ENCODE measurements around the gene METTL24. TPM values are rescaled to one million over a fixed set of nuclear protein-coding genes. Genes with fewer than 3 reads are reported as not detected.

The METTL24 gene, protein sequence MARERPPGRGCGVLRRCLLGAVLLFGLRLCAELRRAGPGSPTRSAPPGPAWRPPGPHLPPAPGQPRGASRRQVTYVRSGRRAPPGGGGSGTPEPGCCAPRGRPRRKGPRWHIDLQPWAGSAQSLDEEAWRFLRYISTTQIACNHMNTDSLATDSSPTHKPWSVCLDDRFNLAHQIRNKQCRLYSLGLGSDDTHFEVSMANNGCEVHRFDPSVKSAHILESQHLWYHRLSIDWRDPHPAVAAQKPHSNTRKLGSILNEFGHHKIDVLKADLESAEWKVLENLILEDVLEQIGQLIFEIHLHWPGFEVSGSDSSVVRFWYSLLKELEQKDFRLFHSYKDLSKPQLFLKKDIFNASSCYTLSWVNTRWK
- 0.09 and 0.16 TPM in 2 replicates for total RNA-seq (ENCODE audit: low replicate concordance)

DNA sequence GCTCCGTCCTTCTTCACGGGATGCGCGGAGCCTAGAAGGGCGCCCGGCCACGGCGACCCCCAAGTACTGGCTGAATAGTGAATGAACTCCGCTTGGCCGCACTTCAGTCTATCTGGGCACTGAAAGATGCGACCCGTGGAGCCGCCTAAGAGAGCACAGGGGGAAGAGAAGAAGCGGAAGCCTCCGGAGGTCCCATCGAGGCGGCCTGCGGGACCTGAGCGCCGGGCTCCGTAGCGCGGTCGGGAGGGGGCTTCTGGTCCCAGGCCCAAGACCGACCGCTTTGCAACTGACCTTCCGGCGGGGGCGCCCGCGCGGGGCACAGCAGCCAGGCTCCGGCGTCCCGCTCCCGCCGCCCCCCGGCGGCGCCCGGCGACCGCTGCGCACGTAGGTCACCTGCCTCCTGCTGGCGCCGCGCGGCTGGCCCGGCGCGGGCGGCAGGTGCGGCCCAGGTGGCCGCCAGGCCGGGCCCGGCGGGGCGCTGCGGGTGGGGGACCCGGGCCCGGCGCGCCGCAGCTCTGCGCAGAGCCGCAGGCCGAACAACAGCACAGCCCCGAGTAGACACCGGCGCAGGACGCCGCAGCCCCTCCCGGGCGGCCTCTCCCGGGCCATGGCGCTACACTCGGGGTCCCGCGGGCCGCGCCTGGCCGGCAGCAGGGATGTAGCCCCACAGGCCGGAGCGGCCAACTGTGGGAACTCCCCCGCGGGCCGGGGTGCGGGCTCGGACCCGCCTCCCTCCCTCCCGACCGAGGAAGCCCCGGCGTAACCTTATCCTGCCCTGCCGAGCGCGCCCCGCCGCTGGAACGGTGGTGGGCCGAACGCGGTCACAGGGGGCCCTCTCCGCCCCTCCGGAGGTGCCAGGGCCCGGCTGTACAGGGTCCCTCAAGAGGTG lies at the start of gene METTL24:
METTL24 (minus strand) TSS at position 686 of the 889 bp plus-strand sequence; CDS start at position 609, 77 bp downstream.
- H3K4me3 ChIP-seq (ENCODE audit: low read depth, low read length): peak within 1 kb of the TSS; percentile 35
- no peak for DNase-seq (ENCODE audit: low read depth)
- TF ChIP-seq, protein P1, sequence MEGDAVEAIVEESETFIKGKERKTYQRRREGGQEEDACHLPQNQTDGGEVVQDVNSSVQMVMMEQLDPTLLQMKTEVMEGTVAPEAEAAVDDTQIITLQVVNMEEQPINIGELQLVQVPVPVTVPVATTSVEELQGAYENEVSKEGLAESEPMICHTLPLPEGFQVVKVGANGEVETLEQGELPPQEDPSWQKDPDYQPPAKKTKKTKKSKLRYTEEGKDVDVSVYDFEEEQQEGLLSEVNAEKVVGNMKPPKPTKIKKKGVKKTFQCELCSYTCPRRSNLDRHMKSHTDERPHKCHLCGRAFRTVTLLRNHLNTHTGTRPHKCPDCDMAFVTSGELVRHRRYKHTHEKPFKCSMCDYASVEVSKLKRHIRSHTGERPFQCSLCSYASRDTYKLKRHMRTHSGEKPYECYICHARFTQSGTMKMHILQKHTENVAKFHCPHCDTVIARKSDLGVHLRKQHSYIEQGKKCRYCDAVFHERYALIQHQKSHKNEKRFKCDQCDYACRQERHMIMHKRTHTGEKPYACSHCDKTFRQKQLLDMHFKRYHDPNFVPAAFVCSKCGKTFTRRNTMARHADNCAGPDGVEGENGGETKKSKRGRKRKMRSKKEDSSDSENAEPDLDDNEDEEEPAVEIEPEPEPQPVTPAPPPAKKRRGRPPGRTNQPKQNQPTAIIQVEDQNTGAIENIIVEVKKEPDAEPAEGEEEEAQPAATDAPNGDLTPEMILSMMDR (IDR thresholded peaks at IDR 0.05; ENCODE audit: insufficient read depth, low read length): no peak

DNA sequence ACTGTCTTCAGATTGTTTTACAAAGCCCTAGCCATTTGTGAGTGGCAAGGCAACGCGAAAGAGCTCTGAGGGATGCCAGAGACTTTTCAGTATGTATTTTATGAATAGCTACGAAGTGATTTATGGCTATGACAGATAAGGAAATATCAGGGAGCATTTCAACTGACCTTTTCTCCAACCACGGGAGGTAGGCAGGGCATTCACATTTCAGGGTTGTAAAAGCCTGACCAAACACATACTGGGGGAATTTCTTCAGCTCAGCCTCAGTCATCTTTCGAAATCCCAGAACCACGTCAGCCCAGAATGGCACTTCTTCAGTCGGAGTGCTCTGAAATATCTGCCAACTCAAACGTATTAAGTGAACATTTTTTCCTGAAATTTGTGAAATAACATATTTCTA lies 46.5 kb upstream of the METTL24 start:
- TF ChIP-seq, protein P1 (IDR thresholded peaks at IDR 0.05; ENCODE audit: insufficient read depth, low read length): no peak
- H3K4me3 ChIP-seq (ENCODE audit: low read depth, low read length): no peak overlapping the region
- DNase-seq (ENCODE audit: low read depth): peak; percentile 50

DNA sequence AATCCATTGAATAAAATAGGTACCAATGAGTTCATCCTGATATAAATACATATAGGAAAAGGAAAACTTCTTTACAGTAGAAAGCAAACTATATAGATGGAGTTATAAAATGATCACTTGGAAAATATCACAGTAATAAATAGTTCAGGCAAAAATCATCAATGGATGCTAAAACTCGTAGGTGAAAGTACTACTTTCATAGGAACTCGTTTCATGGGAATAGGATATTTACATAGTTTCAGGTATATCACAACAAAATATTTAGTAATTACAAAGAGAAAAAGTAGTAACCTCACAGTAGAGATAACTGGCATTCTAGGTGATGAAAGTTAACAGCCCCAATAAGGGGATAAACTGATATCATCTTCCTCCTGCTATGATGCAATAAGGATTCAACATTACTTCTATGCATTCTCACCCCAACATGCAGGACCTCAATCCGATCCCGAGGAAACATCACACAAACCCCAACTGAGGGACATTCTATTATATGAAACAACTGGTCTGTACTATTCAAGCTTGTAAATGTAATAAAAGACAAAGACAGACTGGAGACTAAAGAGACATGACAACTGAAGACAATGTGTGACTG lies 43.5 kb upstream of the METTL24 start:
- no peak overlapping the region for H3K4me3 ChIP-seq (ENCODE audit: low read depth, low read length)
- DNase-seq (ENCODE audit: low read depth): no peak
- TF ChIP-seq, protein P1 (IDR thresholded peaks at IDR 0.05; ENCODE audit: insufficient read depth, low read length): no peak

DNA sequence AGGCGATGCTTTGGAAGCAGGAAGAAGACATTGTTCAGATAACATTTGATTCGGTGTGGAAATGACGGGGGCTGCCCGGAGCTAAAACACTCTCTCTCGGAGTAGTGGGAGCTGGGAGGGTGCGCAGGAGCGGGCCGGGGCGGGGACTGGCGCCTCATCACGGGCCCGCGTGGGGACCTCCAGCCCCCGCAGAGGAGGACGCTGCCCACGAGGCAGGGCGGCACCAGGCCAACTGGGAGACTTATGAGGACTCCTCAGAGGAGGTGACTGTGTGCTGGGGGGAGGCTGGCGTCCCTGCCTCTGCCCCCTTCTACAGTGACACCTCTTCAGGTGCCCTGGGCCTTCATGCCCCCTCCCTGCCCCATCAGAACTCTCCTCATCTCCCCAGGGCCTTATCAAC lies 42.1 kb upstream of the METTL24 start:
- no peak for DNase-seq (ENCODE audit: low read depth)
- TF ChIP-seq, protein P1 (IDR thresholded peaks at IDR 0.05; ENCODE audit: insufficient read depth, low read length): no peak
- no peak overlapping the region for H3K4me3 ChIP-seq (ENCODE audit: low read depth, low read length)

DNA sequence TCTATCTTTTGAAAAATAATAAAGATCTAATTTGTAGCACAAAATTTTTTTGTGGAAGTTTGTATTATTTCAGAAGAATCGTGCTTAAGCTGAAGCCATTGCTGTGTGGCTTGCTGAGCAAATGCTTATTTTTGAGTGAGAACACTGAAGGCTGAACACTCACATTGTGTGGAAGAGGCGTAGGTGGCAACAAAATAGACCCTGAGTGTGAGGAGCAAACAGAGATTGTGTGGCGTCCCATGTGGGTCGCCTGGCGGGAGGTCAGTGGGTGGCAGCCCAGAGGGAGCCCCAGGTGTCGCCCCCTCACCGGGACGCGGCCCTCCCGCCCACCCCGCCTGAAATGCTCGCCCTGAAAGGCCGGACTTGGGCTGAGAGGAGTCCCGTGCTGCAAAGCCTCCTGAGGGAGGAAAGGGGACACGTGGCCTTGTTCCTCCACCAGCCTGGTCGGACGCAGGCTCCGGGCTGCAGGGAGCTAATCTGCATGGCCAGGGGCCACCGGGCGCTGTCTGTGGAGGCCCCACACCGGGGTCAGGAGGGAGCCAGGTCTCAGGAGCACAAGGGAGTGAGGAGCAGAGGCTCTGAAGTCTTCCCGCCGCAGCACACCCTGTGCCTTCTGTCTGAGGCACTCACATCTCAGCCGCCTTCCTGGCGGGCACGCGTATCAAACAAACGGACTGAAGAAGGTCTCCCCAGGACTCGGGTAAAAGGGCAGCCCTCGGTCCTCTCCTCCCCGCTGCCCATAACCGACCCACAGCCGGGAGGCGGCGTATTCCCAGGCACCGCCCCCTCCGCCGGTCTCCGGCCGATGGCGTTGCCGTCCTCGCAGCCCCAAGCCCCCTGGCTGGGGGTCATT lies 41.3 kb upstream of the METTL24 start:
- peak overlapping the region; percentile 35 for H3K4me3 ChIP-seq (ENCODE audit: low read depth, low read length)
- TF ChIP-seq, protein P1 (IDR thresholded peaks at IDR 0.05; ENCODE audit: insufficient read depth, low read length): no peak
- no peak for DNase-seq (ENCODE audit: low read depth)

DNA sequence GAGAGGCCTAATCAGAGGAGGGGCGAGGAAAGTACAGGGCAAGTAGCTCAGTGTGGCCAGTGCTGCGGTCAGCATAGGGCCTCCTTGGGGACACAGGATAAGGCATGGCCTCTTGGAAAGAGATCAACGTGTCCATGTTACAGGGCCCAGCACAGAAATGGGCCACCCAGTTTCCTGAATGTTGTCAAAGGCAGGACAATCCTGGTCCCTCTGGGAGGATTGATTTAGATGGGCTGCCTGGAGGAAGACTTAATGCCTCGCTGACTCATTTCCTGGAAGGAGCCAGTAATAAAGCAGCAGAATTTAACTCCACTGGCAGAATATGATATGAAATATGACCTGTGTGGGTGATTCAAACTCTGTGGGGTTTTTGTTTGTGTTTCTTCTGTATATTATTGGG lies 40.6 kb upstream of the METTL24 start:
- TF ChIP-seq, protein P1 (IDR thresholded peaks at IDR 0.05; ENCODE audit: insufficient read depth, low read length): no peak
- DNase-seq (ENCODE audit: low read depth): no peak
- no peak overlapping the region for H3K4me3 ChIP-seq (ENCODE audit: low read depth, low read length)

All from fibroblast of the aortic adventitia (primary cell).